Activated CD8-positive, alpha-beta memory T cell treated with anti-CD3 and anti-CD28 coated beads, Interleukin-2, amount 50 U/mL, for 24 hours (primary cell): Measurements from ENCODE around the gene ARNT2.
"Not testable (repeated sequence)": the region's sequence is repeated elsewhere in the genome, so short reads cannot be mapped to it uniquely, and the experiment has no call there.

Experiments
- DNase-seq: peaks from one replicate; pipeline ENCODE4 v3.0.0-alpha.2; 2020; ENCODE audit errors: extremely low read depth

Gene ARNT2

DNA sequence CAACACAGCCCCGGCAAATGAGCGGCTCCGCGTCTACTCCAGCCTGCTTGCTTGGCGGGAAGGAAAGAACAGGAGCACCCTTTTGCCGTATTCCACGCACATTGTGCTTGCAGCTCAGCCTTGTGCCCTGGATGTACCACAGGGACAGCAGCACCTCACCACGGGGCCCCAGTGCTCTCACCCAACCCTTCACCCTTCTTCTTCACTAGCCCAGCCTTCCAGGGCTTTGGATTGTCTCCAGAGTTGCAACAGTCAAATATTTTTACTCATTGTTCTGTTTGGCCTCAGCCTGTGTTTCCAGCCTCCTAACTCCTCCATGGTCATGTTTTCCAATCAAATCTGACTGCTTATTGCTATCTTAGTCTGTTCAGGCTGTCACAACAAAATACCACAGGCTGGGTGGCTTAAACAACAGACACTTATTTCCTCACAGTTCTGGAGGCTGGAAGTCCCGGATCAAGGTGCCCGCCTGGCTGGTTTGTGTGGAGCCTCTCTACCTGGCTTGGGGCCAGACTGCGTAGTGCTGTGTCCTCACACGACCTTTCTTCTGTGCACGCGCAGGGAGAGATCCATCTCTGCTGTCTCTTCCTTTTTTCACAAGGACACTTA is 211.7 kb downstream of the ARNT2 start:
- no peak for DNase-seq

DNA sequence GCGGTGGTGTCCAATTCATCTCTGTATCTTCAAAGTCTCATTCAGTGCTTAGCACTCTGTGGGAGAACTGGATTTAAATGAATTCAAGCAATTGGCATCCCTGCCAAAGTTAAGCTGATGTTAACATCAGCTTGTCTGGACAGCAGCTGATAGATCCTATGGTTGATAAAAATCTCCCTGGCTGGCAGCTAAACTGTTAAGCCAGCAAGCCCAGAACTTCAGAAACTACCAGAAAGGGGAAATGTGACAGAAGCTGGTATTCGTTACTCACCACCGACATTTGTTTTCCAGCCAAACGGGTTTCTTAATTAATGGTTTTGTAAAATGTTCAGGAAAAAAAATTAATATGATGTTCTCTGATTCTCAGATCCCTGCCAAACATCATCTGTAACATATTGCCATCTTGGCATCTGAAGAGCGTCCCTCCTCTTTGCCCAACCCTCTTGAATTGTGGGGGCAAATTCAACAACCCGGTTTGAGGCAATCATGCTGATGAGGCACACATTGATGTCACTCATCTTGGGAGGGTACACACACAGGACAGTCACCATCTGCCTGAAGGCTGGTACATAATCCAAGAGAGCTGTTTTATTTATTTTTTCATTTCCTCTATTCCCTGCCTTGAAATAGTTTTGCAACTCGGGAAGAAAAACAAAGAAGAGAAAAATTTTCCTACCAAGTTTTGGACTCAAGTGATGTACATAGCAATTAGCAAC is 214.7 kb downstream of the ARNT2 start:
- no peak for DNase-seq

DNA sequence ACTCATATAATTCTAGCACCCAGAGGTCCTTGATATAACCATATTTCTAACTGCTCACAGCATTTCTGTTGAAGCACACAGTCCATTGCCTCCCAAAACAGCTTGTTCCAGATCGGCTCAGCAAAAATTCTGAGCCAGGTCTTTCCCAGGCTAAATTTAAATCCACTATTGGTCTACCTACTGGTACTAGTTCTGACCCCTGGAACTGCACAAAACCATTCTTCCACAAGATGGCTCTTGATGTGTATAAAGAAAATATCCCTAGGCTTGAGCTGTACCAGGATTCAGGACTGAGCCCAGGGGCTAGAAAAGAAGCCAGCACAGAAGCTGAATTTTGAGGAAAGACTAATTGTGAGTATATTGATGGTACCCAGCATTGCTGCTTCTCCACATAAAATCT is 215.5 kb downstream of the ARNT2 start:
- no peak for DNase-seq

DNA sequence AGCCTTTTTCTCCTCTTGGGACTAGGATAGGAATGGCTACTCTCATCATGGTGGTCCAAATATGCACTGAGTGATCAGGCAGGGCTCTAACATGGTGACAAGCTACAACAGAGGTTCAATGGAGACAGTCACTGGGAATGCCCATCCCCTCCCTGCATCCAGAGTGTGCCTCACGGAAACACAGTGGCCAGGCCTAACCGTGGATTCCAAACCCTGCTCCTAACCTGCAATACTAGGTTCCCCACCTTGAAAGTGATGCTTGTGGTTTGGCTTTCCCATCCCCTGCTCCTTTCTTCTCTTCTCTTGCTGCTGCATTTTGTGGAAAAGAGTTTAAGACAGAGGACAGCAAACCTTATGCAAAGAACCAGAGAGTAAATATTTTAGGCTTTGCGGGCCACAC is 216.0 kb downstream of the ARNT2 start:
- DNase-seq = no peak

DNA sequence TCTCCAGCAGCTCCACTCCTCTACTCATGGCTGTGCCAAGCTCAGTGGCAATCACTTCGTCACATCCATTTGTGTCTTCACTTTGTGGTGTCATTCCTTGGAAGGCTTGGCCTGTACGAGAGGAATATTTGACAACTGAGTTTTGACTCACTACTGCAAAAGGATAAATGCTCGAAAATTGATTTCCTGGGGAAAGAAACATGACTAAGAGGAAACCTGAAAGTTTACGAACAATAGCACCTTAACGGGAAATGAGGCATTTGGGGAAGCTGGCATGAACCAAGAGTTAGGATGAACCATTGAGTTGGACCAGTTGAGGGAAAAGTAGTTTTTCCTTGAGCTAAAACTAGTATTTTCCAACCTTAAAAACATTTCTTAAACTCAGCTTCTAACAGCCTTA is 216.7 kb downstream of the ARNT2 start:
- no peak for DNase-seq

DNA sequence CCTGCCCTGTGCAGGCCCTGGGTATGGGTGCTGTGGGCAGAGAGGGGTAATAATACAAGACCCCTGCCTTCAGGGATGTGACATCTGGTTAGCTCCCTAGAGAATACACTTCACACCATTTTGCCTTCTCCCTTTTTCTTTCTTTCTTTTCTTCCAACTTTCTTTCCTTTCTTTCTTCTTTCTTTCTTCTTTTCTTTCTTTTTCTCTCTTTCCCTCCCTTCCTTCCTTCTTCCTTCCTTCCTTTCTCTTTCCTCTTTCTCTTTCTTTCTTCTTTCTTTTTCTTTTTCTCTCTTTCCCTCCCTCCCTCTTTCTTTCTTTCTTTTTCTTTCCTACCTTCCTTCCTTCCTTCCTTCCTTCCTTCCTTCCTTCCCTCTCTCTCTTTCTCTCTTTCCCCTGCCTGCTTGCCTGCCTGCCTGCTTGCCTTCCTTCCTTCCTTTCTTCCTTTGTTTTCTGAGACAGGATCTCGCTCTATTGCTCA is 222.5 kb downstream of the ARNT2 start:
- no peak for DNase-seq

DNA sequence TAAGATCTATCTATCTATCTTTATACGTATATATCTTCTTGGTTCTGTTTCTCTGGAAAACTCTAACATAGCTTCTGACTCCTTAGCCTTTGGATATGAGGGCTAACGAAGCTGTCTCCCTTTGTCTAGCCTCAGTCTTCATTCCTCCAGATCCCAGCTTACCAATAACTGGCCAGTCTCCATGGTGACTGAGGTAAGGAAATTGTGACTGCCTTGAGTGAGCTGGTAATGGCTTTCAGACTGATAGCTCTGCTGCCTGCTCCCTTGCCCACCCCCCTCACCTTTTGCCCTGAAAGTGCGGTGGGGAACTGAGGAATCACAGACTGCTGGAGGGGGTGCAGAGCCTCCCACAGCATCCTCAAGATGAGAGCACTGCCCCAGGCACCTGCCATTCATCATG is 225.2 kb downstream of the ARNT2 start:
- no peak for DNase-seq

DNA sequence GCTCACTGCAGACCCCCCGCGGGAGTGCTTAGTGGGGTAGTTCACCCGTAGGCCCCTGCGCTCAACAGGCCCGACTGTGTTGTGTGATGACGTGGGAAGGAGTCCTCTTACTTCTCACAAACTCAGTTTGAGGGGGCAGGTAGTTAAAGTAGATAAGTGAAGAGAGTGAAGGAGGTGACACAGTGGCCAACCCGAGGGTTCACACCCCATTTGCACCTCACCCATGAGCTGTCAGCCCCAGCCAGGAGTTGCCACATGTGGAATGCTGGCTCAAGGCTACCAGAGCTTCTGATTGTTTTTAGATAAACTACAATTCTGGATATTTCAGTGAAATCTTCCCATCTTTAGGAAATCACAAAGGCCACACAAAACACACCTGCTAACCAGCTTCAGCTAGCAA is 226.8 kb downstream of the ARNT2 start:
- DNase-seq = no peak

DNA sequence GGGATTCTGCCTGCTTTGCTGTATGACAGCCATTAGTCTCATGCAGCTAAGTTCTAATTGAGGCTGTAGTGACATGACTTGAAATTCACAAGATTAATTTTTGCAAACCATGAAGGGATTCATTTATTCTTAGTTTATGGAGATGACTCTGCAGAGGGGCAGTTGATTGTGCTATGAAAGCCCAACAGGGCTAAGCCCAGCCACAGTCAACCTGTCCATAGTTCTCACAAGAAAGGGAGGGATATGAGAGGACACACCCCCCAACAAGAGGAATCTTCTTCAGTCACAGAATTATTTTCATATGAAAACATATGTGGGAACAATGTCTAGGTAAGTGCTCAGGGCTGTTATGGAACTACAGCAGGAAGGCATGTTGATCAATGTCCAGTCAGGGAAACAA is 229.0 kb downstream of the ARNT2 start:
- DNase-seq = no peak

DNA sequence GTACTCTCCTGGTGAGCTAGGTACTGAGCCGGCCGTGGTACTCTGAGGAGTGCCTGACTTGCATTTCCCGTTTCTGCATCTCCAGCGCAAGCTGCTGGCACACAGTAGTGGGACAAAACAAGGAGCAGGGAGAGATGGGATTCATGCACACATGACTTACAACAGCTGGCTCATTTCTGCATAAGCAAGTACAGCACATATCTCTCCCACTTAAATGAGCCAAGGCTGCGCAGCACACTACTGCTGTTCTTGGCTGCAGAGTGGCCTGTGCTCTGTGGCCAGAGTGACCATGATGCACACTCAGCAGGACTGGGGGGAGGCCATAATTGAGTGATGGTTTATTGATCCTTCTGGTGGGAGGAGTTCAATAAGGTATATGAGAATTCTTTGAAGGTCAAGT is 231.8 kb downstream of the ARNT2 start:
- DNase-seq = no peak

DNA sequence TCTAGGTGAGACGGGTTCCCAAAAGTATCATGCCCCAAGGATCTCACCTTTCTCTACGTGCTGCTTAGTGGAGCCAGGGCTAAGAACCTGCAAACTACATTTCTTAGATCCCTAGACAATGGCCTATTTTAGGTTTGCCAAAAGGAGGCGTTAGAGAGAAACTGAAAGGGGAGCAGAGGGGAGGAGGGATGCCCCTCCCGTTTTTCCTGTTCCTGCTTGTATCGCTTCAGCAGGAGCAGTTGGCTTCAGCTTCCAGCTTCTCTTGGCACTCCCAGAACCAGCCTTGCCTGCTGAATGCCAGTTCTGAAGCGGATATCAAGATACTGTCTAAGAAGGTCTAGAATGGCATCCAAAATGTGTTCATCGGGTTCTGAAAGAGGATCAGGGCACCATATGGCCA is 232.5 kb downstream of the ARNT2 start:
- no peak for DNase-seq

DNA sequence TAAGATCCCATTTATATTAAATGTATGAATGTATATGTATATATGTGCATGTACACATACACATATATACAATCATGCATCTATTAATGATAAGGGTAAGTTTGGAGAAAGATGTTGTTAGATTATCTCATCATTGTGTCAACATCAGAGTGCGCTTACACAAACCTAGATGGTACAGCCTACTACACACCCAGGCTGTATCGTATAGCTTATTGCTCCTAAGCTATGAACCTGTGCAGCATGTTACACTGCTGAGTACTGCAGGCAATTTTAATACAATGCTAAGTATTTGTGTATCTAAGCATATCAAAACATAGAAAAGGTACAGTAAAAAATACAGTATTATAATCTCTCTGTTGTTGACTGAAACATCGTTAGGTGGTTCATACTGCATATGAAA is 233.6 kb downstream of the ARNT2 start:
- no peak for DNase-seq

DNA sequence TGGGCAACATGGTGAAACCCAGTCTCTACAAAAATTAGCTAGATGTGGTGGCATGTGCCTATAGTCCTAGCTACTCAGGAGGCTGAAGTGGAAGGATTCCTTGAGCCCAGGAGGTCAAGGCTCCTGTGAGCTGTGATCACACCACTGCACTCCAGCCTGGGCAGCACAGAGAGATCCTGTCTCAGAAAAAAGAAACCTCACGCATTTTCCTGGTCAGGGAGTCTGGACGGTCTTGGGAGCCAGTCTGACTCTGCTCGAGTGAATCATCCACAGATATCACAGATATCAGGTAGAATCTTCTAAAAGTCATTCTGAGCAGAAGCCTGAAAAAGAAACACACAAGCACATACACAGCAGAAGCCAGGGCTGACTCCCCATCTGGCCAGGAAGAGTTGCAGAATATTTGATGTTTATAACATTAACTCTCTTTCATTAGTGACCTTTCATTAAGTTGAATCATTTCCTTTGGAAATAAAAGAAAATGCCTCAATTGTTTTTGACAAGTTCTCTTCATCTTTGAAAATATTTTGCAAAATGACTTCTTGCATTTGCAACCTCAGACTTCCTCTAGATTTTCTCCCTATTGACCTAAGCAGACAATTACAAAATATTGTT is 234.5 kb downstream of the ARNT2 start:
- DNase-seq = no peak

DNA sequence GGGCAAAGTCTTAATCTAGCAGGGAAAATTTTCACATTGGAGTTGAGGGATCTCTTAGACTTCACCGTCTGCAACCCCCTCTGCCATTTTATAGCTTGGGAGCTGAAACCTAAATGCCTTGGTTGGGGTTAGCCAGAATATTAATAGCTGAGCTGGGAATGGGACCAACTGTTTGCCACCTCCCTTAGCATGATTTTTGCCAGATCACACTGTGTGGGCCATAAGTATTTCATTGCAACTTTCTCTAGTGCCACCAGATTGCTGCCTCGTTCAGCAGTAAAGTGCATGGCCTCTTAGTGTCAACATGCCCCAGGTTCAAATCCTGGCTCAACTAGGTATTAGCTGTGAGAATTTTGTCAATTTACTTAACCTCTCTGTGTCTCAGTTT is 235.0 kb downstream of the ARNT2 start:
- no peak for DNase-seq

DNA sequence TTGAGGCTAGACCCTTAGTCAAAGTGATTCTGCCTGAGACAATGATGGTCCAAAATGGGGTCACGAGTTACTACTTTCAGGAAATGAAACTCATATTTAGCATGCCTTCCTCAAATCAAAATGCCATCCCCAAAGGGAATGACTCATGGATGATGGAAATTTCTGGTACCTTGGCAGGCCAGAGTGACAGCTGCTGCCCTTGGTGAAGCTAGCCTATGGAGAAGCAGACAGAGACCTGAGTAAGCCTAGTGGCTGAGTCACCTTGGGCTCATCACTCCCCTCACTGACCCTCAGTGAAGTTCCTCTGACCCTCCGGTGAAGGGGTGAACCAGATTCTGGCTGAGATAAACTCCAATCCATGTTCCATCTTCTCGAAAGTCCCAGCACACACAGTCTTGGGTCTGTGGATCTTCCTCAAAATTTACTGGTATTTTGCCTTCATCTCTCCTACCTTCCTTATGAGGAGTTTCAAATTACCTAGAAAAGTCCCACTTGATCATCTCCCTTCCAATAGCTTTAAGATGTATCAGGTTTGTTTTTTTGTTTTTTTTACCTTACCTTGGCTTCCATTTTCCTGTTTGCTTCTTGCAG is 236.4 kb downstream of the ARNT2 start:
- DNase-seq = no peak

DNA sequence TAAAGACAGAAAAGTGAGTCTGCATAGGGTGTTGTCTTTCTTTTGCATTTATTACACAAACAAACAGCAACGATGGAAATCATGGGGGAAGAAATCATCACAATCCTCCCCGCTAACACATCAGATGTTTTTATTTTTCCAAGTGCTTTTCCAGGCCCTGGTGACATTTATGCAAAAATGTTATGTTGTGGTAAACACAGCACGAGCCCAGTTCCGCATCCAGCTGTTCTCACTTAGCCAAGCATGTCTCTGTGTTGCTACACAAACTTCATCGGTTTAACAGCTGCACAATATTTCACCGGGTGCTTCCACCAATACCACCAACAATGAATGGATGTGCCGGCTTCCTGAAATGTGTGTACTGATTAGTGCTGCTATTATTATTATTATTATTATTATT is 237.2 kb downstream of the ARNT2 start:
- no peak for DNase-seq

DNA sequence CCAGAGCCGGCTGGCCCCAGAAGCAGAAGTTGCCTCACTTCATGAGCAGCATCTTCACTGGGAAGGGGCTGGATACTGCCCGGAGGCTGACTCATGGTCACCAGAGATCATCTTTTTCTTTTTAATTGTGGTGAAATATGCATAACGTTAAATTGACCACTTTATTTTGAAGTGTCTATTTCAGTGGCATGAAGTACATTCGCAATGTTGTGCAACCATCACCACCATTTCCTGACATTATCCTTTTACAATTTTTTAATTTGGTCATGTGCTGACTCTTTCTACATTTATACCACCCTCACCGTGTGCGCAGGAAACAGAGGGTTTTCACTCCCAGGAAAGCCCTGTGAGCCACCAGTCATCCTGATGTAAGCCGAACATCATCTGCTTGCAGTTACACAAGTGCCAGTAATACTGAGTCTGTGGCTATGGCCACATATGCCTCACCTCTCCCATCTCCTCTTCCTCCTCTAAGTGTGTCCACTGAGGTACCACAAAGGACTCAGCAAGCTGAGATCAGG is 239.3 kb downstream of the ARNT2 start:
- DNase-seq = no peak

DNA sequence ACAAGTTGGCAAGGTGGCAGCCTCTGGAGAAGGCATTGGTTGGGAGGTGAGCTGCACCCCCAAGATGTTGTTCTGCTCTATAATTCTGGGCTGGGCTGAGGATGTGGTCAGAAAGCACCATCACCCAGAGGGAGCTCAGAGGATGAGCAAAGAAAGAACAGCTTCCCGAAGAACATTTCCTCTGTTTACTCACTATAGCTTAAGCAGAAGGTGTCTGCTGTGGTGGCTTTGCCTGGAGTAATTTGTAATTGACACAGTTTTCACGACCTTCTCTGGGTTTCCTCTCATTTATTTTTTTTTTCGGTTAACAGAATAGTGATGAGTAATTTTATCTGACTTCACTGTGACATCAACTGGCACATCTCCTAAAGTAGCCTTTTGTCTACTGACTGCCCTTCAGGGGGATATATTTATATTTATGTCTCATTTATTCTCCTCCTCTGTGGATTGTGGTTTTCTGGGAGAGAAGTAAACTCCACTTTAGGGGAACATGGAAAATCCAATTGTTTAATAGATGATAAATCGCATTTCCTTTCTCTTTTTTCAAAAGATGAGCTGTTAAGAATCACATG is 241.4 kb downstream of the ARNT2 start:
- no peak for DNase-seq

DNA sequence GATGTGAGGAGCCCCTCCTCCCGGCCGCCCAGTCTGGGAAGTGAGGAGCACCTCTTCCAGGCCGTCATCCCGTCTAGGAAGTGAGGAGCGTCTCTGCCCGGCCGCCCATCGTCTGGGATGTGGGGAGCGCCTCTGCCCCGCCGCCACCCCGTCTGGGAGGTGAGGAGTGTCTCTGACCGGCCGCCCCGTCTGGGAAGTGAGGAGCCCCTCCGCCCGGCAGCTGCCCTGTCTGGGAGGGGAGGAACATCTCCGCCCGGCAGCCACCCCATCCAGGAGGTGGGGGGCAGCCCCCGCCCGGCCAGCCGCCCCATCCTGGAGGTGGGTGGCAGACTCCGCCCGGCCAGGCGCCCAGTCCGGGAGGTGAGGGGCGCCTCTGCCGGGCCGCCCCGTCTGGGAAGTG is 243.2 kb downstream of the ARNT2 start:
- DNase-seq = not testable (repeated sequence)
